Measurements from ENCODE around the gene LGR5. TPM values are rescaled to one million over a fixed set of nuclear protein-coding genes. Genes with fewer than 3 reads are reported as not detected.

The LGR5 gene
- total and polyA plus RNA-seq, 2 of the 13 experiments (the other 11 are each of a cell fraction or from before 2014, with no cell fraction given) = 37.0 to 121 TPM

GRCh38 chr12:71605039-71605438 lies 165.4 kb downstream of the LGR5 start:
- Histone ChIP-seq H3K9me3 (ENCODE audit: low read length) (no peaks in the 10 kb centered on the region), H3K27me3 (ENCODE audit: control insufficient read depth in 1 of 2, insufficient read depth in 2 of 2, low read length in 2 of 2) (no peaks in the 10 kb centered on the region), H3K9ac (ENCODE audit: insufficient read depth, low read depth, low read length) (no peak overlapping the region), H3K4me1 (ENCODE audit: insufficient read depth, low read length) (no peaks in the 10 kb centered on the region), H3K4me3 (replicated peaks in 1 of 3; ENCODE audit: insufficient read depth in 1 of 3, low read depth in 2 of 3, low read length in 3 of 3) (no peak overlapping the region), H2AFZ (ENCODE audit: low read length) (no peak overlapping the region), H3K79me2 (ENCODE audit: insufficient read depth, low read length) (no peaks in the 10 kb centered on the region), H3K36me3 (replicated peaks in 1 of 2; ENCODE audit: control insufficient read depth in 1 of 2, insufficient read depth in 2 of 2, low read length in 2 of 2) (peaks cover 0 to 15% of the 10 kb centered on the region in 2 experiments; a peak in 3 of 5 replicates), H3K27ac (ENCODE audit: extremely low read length, insufficient read depth, low read length) (no peak overlapping the region), H4K20me1 (ENCODE audit: insufficient read depth, low read length) (no peaks in the 10 kb centered on the region), H3K4me2 (ENCODE audit: low read depth, low read length) (no peak overlapping the region)
- ATAC-seq (no peak), DNase-seq (ENCODE audit: low spot score) (no peak), FAIRE-seq (no peak)
- ChIA-PET CTCF (ENCODE audit: low intra/inter-chr PET ratio, low total read pairs) (no interaction called here), POLR2A (no interaction called here)
- intact Hi-C loops (cut with micrococcal nuclease; ENCODE audit: unreplicated experiment) (no loop called here), in situ Hi-C loops (cut with HindIII; ENCODE audit: extremely low pct_ligation_motif_present, low pct_unique_long_range_greater_than_20kb) (no loop called here)
- 87% methylated on average over 3 of the region's 3 CpGs for WGBS (ENCODE audit: low lambda C conversion rate)
- TF ChIP-seq CCAR2 (optimal IDR thresholded peaks at IDR 0.05; ENCODE audit: low read depth, low read length) = no peak
- no peak for TF ChIP-seq ZNF816 (CRISPR knock-in tag; IDR thresholded peaks at IDR 0.05; ENCODE audit: borderline replicate concordance)
- TF ChIP-seq ZNF549 (CRISPR knock-in tag; IDR thresholded peaks at IDR 0.05) = no peak
- TF ChIP-seq RBM22 (optimal IDR thresholded peaks at IDR 0.05; ENCODE audit: low read length) = peak; percentile 27
- no peak for TF ChIP-seq NFE2 (CRISPR knock-in tag; IDR thresholded peaks at IDR 0.05)
- no peak for TF ChIP-seq ZNF20 (CRISPR knock-in tag; IDR thresholded peaks at IDR 0.05)
- no peak for TF ChIP-seq PTBP1 (IDR thresholded peaks at IDR 0.05; ENCODE audit: low read depth, low read length, poor library complexity, severe bottlenecking)
- no peak for TF ChIP-seq ZNF501 (CRISPR knock-in tag; IDR thresholded peaks at IDR 0.05)
- TF ChIP-seq ZNF562 (CRISPR knock-in tag; IDR thresholded peaks at IDR 0.05; ENCODE audit: borderline replicate concordance) = no peak
- no peak for TF ChIP-seq CHCHD3 (CRISPR knock-in tag; IDR thresholded peaks at IDR 0.05)
- peak; percentile 12 for TF ChIP-seq AGO2 (optimal IDR thresholded peaks at IDR 0.05; ENCODE audit: low read depth, low read length)
- TF ChIP-seq CREBL2 (CRISPR knock-in tag; IDR thresholded peaks at IDR 0.05; ENCODE audit: borderline replicate concordance) = no peak
- no peak for TF ChIP-seq ZNF142 (CRISPR knock-in tag; IDR thresholded peaks at IDR 0.05)
- no peak for TF ChIP-seq BORCS8-MEF2B (CRISPR knock-in tag; IDR thresholded peaks at IDR 0.05)
- no TSS peak for BruUV-seq (replicated peaks)
